DND-41 (cell line): Measurements from ENCODE around the gene TMEM259.

Source experiments
- ATAC-seq: fragments of 200-7000 bp; cut with Tn5 transposase; 3 replicates; pipeline ENCODE4 v1.9.1; 2021; ENCODE audit warnings: low read depth; ENCODE audit not compliant: insufficient read depth
- DNase-seq: peaks from one replicate; pipeline ENCODE4 v3.0.0-alpha.2; 2020
- H2AFZ ChIP-seq: 2 replicates; pipeline ENCODE4 v1.6.0; 2012; ENCODE audit warnings: low read depth, low read length
- H3K27ac ChIP-seq: 2 replicates; pipeline ENCODE4 v1.5.1; 2012; ENCODE audit warnings: low read length, inconsistent platforms
- H3K27me3 ChIP-seq: fragments of 200-600 bp; sonication (generic); 2 replicates; pipeline ENCODE4 v1.6.0; 2012; ENCODE audit warnings: low read length, mild to moderate bottlenecking, inconsistent platforms; ENCODE audit not compliant: insufficient read depth, poor library complexity
- H3K36me3 ChIP-seq: 2 replicates; pipeline ENCODE4 v1.5.1; 2012; ENCODE audit warnings: low read length, inconsistent platforms; ENCODE audit not compliant: insufficient read depth
- H3K4me1 ChIP-seq: 2 replicates; pipeline ENCODE4 v1.5.1; 2012; ENCODE audit warnings: mild to moderate bottlenecking, low read length; ENCODE audit not compliant: insufficient read depth
- H3K4me2 ChIP-seq: 2 replicates; pipeline ENCODE4 v1.6.0; 2012; ENCODE audit warnings: mild to moderate bottlenecking, moderate library complexity, low read length, inconsistent platforms; ENCODE audit not compliant: insufficient read depth
- H3K4me3 ChIP-seq, 2 experiments: fragments of 200-600 bp in 1 of 2; shearing (Covaris generic) in 1 of 2; 2 replicates each; pipeline ENCODE4 v1.5.1; 2012 to 2016; ENCODE audit warnings: inconsistent platforms in 2 of 2, low read length in 2 of 2, mild to moderate bottlenecking in 2 of 2, low read depth in 1 of 2, moderate library complexity in 1 of 2
- H3K79me2 ChIP-seq: 2 replicates; pipeline ENCODE4 v1.6.0; 2012; ENCODE audit warnings: low read length, inconsistent platforms; ENCODE audit not compliant: insufficient read depth
- H3K9ac ChIP-seq: 2 replicates; pipeline ENCODE4 v1.6.0; 2012; ENCODE audit warnings: low read depth, mild to moderate bottlenecking, inconsistent platforms, low read length, moderate library complexity
- H3K9me3 ChIP-seq: 2 replicates; pipeline ENCODE4 v1.5.1; 2012; ENCODE audit warnings: low read length, moderate library complexity, mild to moderate bottlenecking, inconsistent platforms; ENCODE audit not compliant: insufficient read depth, severe bottlenecking
- H4K20me1 ChIP-seq: 2 replicates; pipeline ENCODE4 v1.6.0; 2012; ENCODE audit warnings: low read length; ENCODE audit not compliant: insufficient read depth
- EZH2 ChIP-seq: IDR thresholded peaks from 3 replicates; pipeline ENCODE4 v1.6.1; 2012; ENCODE audit warnings: borderline replicate concordance, low read depth, mild to moderate bottlenecking, moderate library complexity, low read length, inconsistent platforms; ENCODE audit not compliant: severe bottlenecking
- TF ChIP-seq, protein P1 (sequence below): IDR thresholded peaks from 2 replicates; pipeline ENCODE4 v1.5.1; 2012; ENCODE audit warnings: borderline replicate concordance, low read length, moderate library complexity, mild to moderate bottlenecking; ENCODE audit not compliant: poor library complexity, severe bottlenecking; ENCODE audit errors: extremely low read depth

Gene TMEM259

GRCh38 chr19:1049106-1049505 is 28.2 kb upstream of the TMEM259 start:
- H3K4me1 ChIP-seq: no peaks in the 10 kb centered on the region
- no peak overlapping the region for H3K4me2 ChIP-seq
- H3K27me3 ChIP-seq: no peaks in the 10 kb centered on the region
- peaks cover 11% of the 10 kb centered on the region for H3K36me3 ChIP-seq
- TF ChIP-seq EZH2: no peak
- TF ChIP-seq, protein P1, sequence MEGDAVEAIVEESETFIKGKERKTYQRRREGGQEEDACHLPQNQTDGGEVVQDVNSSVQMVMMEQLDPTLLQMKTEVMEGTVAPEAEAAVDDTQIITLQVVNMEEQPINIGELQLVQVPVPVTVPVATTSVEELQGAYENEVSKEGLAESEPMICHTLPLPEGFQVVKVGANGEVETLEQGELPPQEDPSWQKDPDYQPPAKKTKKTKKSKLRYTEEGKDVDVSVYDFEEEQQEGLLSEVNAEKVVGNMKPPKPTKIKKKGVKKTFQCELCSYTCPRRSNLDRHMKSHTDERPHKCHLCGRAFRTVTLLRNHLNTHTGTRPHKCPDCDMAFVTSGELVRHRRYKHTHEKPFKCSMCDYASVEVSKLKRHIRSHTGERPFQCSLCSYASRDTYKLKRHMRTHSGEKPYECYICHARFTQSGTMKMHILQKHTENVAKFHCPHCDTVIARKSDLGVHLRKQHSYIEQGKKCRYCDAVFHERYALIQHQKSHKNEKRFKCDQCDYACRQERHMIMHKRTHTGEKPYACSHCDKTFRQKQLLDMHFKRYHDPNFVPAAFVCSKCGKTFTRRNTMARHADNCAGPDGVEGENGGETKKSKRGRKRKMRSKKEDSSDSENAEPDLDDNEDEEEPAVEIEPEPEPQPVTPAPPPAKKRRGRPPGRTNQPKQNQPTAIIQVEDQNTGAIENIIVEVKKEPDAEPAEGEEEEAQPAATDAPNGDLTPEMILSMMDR: no peak
- H4K20me1 ChIP-seq: no peaks in the 10 kb centered on the region
- DNase-seq: no peak
- H2AFZ ChIP-seq: no peak overlapping the region
- H3K4me3 ChIP-seq: no peak overlapping the region
- no peak for ATAC-seq
- H3K27ac ChIP-seq: no peak overlapping the region
- no peak overlapping the region for H3K9ac ChIP-seq
- no peaks in the 10 kb centered on the region for H3K9me3 ChIP-seq
- H3K79me2 ChIP-seq: no peaks in the 10 kb centered on the region

GRCh38 chr19:1047696-1048147 is 26.8 kb upstream of the TMEM259 start:
- Histone ChIP-seq H3K79me2 (no peaks in the 10 kb centered on the region), H2AFZ (no peak overlapping the region), H4K20me1 (peaks cover 3% of the 10 kb centered on the region; the same call in 1 of the 2 replicates), H3K4me2 (no peak overlapping the region), H3K9ac (no peak overlapping the region), H3K36me3 (peaks cover 12% of the 10 kb centered on the region), H3K9me3 (no peaks in the 10 kb centered on the region), H3K4me1 (no peaks in the 10 kb centered on the region), H3K4me3 (no peak overlapping the region), H3K27ac (no peak overlapping the region), H3K27me3 (no peaks in the 10 kb centered on the region)
- ATAC-seq (no peak), DNase-seq (no peak)
- TF ChIP-seq, protein P1: no peak
- TF ChIP-seq EZH2: no peak

GRCh38 chr19:1046836-1047695 is 26.1 kb upstream of the TMEM259 start:
- no peaks in the 10 kb centered on the region for H3K9me3 ChIP-seq

More at GRCh38 chr19:1046836-1047695, 26.1 kb upstream of the TMEM259 start:
- Histone ChIP-seq H3K79me2 (no peaks in the 10 kb centered on the region), H3K27me3 (no peaks in the 10 kb centered on the region), H3K27ac (no peak overlapping the region), H2AFZ (no peak overlapping the region), H3K4me3 (no peak overlapping the region), H3K4me2 (no peak overlapping the region), H3K9ac (no peak overlapping the region), H3K4me1 (0 out of 2 replicates have a peak, but pooled peaks cover 2% of the 10 kb centered on the region), H3K36me3 (peaks cover 18% of the 10 kb centered on the region), H4K20me1 (peaks cover 6% of the 10 kb centered on the region; the same call in 1 of the 2 replicates)
- DNase-seq (no peak), ATAC-seq (no peak)
- no peak for TF ChIP-seq EZH2
- TF ChIP-seq, protein P1: no peak
